Activated naive CD4-positive, alpha-beta T cell treated with anti-CD3 and anti-CD28 coated beads, Interleukin-2, amount 50 U/mL, for 24 hours (primary cell): ENCODE results near the gene ITSN1.
A peak's percentile ranks its signal among the peaks of the same experiment; 100 is the strongest.
"Not testable (repeated sequence)": the region's sequence is repeated elsewhere in the genome, so short reads cannot be mapped to it uniquely, and the experiment has no call there.

ENCODE experiments used
- H3K27ac Mint-ChIP-seq: one replicate; pipeline ENCODE4 v1.8.0; 2021; ENCODE audit warnings: mild to moderate bottlenecking, mixed read lengths
- H3K27me3 Mint-ChIP-seq: one replicate; pipeline ENCODE4 v1.8.0; 2021; ENCODE audit warnings: mixed read lengths
- H3K36me3 Mint-ChIP-seq: one replicate; pipeline ENCODE4 v1.8.0; 2021; ENCODE audit warnings: mixed read lengths
- H3K4me1 Mint-ChIP-seq: one replicate; pipeline ENCODE4 v1.8.0; 2021; ENCODE audit warnings: mixed read lengths
- H3K4me3 Mint-ChIP-seq: one replicate; pipeline ENCODE4 v1.8.0; 2021; ENCODE audit warnings: mild to moderate bottlenecking, mixed read lengths
- H3K9me3 Mint-ChIP-seq: one replicate; pipeline ENCODE4 v1.8.0; 2021; ENCODE audit warnings: mixed read lengths

The ITSN1 gene

DNA sequence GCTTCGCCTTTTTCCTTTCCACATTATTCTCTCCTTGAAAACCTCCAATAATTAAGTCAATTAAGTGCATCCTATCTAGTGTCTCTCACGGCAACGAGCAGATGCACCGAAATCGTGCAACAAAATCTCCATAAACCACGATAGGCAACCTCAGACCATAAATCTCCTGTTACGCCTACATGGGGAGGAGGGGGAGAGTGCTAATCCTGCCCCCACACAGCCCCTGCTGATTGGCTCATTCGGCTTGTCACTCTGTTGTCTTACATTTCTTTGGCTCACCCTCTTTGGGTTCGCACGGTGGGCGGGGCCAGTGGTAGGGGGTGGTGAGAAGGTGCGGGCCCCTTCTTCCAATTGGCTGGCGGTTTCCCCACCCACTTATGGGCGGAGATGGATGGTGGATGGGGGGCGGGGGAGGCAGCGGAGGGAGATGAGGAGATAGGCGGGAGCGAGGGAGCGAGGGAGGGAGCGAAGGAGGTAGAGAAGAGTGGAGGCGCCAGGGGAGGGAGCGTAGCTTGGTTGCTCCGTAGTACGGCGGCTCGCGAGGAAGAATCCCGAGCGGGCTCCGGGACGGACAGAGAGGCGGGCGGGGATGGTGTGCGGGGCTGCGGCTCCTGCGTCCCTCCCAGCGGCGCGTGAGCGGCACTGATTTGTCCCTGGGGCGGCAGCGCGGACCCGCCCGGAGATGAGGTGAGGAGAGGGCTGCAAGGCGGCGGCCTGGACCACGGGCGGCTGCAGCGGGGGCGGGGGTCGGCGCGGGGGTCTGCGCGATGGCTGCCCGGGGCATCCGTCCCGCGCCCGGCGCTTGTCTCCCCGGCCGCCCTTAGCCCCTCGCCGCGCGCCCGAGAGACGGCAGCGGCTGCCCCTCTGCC lies at the start of gene ITSN1:
Gene ITSN1, plus strand, starts transcription at position 475 of the 869 bp plus-strand sequence. CDS start 76,328 bp downstream, outside the sequence.
- Mint-ChIP-seq H3K36me3 (peaks cover 2% of the 10 kb centered on the region), H3K27me3 (peaks cover 14% of the 10 kb centered on the region), H3K4me3 (peak within 1 kb of the TSS; percentile 95), H3K27ac (peak within 1 kb of the TSS; percentile 98), H3K9me3 (no peaks in the 10 kb centered on the region), H3K4me1 (peaks cover 31% of the 10 kb centered on the region)

- H3K4me1 Mint-ChIP-seq: no peaks in the 10 kb centered on the region
- H3K27ac Mint-ChIP-seq: no peak overlapping the region
- H3K27me3 Mint-ChIP-seq: no peaks in the 10 kb centered on the region
- no peaks in the 10 kb centered on the region for H3K9me3 Mint-ChIP-seq
- H3K4me3 Mint-ChIP-seq: no peak overlapping the region
- H3K36me3 Mint-ChIP-seq: peaks cover 8% of the 10 kb centered on the region
Observed at GRCh38 chr21:33598051-33598450, 44.2 kb upstream of the ITSN1 start.

- peaks cover 5% of the 10 kb centered on the region for H3K4me1 Mint-ChIP-seq
- no peak overlapping the region for H3K4me3 Mint-ChIP-seq
- H3K27ac Mint-ChIP-seq: no peak overlapping the region
- H3K9me3 Mint-ChIP-seq: no peaks in the 10 kb centered on the region
- H3K27me3 Mint-ChIP-seq: no peaks in the 10 kb centered on the region
- peaks cover 1% of the 10 kb centered on the region for H3K36me3 Mint-ChIP-seq
Observed at GRCh38 chr21:33608559-33608958, 33.7 kb upstream of the ITSN1 start.

GRCh38 chr21:33611006-33611744 lies 31.1 kb upstream of the ITSN1 start:
- Mint-ChIP-seq H3K36me3 (peaks cover 1% of the 10 kb centered on the region), H3K27me3 (no peaks in the 10 kb centered on the region), H3K4me1 (no peaks in the 10 kb centered on the region), H3K9me3 (no peaks in the 10 kb centered on the region), H3K27ac (no peak overlapping the region), H3K4me3 (no peak overlapping the region)

DNA sequence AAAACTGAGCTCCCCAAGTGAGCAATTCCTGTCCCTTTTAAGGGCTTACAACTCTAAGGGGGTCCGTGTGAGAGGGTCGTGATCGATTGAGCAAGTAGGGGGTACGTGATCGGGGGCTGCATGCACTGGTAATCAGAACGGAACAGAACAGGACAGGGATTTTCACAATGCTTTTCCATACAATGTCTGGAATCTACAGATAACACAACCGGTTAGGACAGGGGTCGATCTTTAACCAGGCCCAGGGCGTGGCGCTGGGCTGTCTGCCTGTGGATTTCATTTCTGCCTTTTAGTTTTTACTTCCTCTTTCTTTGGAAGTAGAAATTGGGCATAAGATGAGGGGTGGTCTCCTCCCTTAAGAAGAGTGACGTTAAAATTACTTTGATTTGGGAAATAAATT lies 24.7 kb upstream of the ITSN1 start:
- not testable (repeated sequence) for H3K27me3 Mint-ChIP-seq, H3K27ac Mint-ChIP-seq, H3K4me1 Mint-ChIP-seq, H3K4me3 Mint-ChIP-seq, H3K36me3 Mint-ChIP-seq, H3K9me3 Mint-ChIP-seq

GRCh38 chr21:33618407-33618806 lies 23.9 kb upstream of the ITSN1 start:
- H3K27ac Mint-ChIP-seq: peak overlapping the region; percentile 14
- H3K4me3 Mint-ChIP-seq: no peak overlapping the region
- no peaks in the 10 kb centered on the region for H3K27me3 Mint-ChIP-seq
- peaks cover 9% of the 10 kb centered on the region for H3K36me3 Mint-ChIP-seq
- H3K9me3 Mint-ChIP-seq: no peaks in the 10 kb centered on the region
- H3K4me1 Mint-ChIP-seq: no peaks in the 10 kb centered on the region

DNA sequence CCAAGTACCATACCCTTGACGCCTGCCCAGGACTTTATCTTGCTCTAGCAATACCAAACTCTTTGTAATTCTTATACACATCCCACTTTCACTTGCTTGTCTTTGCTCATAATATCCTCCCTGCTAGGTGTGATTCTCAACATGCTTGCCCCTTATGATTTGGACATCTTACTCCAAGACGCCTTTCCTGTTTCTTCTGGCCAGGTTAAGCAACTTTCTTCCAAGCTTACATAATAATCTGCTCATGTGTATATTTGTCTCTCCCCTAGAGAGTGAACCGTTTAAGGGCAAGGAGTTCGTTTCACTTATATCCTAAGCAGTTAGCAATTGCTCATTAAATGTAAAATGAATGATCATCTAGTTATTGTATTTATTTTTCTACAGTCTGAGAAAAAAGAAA lies 22.6 kb upstream of the ITSN1 start:
- Mint-ChIP-seq H3K27me3 (no peaks in the 10 kb centered on the region), H3K9me3 (no peaks in the 10 kb centered on the region), H3K36me3 (peaks cover 11% of the 10 kb centered on the region), H3K4me1 (no peaks in the 10 kb centered on the region), H3K27ac (no peak overlapping the region), H3K4me3 (no peak overlapping the region)

DNA sequence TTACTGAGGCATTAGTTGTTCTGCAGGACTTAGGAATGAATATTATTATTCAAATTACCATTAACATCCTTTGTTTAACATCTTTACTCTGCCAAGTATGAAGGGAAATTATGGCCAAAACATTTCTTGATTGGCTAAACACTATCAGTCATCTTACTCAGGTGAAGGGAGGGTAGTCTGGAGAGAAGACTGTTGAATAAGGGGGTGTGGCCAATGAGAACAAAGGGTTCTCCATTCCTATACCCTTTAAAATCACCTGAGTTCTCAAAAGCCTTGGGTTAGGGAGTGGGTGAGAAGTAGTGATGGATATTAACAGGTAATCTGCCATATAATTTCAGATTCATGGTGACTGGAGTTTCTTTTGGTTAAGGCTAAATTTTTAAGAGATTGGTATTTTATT lies 20.0 kb upstream of the ITSN1 start:
- H3K27ac Mint-ChIP-seq: no peak overlapping the region
- H3K4me3 Mint-ChIP-seq: no peak overlapping the region
- peaks cover 3% of the 10 kb centered on the region for H3K4me1 Mint-ChIP-seq
- H3K9me3 Mint-ChIP-seq: no peaks in the 10 kb centered on the region
- H3K36me3 Mint-ChIP-seq: peaks cover 13% of the 10 kb centered on the region
- H3K27me3 Mint-ChIP-seq: no peaks in the 10 kb centered on the region

DNA sequence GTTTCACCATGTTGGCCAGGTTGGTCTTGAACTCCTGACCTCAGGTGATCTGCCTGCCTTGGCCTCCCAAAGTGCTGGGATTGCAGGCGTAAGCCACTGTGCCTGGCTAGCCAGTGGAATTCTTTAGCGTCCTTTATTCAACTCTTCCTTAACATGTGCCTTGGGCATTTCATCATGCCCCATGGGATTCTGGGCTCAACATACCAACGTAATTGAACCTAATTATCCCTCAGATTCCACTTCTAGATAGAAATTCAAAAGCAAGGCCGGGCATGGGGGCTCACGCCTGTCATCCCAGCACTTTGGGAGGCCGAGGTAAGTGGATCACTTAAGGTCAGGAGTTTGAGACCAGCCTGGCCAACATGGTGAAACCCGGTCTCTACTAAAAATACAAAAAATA lies 16.1 kb upstream of the ITSN1 start:
- H3K27ac Mint-ChIP-seq, H3K9me3 Mint-ChIP-seq, H3K27me3 Mint-ChIP-seq, H3K4me3 Mint-ChIP-seq: not testable (repeated sequence)
- H3K4me1 Mint-ChIP-seq: peaks cover 15% of the 10 kb centered on the region
- H3K36me3 Mint-ChIP-seq: peaks cover 13% of the 10 kb centered on the region

DNA sequence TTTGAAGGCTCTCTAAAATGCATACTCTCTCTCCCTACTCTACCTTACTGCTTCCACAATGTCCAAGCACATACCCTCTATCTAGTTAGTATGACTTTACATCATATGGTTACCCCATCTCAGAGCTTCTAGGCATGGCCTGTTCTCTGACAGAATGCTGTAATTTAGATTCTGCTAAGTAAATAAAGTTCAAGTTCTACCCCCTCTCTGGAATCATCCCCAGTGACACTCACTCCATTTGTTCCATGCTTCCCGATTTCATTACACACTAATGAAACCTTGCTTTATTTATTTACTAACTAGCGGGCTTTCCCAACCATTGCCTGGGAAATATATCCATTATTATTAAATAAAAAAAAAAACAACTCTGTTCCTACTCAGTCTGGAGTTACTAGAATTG lies 8.0 kb upstream of the ITSN1 start:
- peaks cover 10% of the 10 kb centered on the region for H3K36me3 Mint-ChIP-seq
- peaks cover 42% of the 10 kb centered on the region for H3K4me1 Mint-ChIP-seq
- no peaks in the 10 kb centered on the region for H3K27me3 Mint-ChIP-seq
- no peak overlapping the region for H3K27ac Mint-ChIP-seq
- H3K4me3 Mint-ChIP-seq: no peak overlapping the region
- H3K9me3 Mint-ChIP-seq: no peaks in the 10 kb centered on the region

GRCh38 chr21:33640697-33641351 lies 1.5 kb upstream of the ITSN1 start:
- H3K36me3 Mint-ChIP-seq: peaks cover 5% of the 10 kb centered on the region
- peak overlapping the region; percentile 97 for H3K27ac Mint-ChIP-seq
- H3K4me3 Mint-ChIP-seq: peak overlapping the region; percentile 95
- H3K9me3 Mint-ChIP-seq: no peaks in the 10 kb centered on the region
- H3K27me3 Mint-ChIP-seq: peaks cover 14% of the 10 kb centered on the region
- H3K4me1 Mint-ChIP-seq: peaks cover 38% of the 10 kb centered on the region

- Mint-ChIP-seq H3K9me3 (no peaks in the 10 kb centered on the region), H3K27me3 (peaks cover 14% of the 10 kb centered on the region), H3K36me3 (peaks cover 5% of the 10 kb centered on the region), H3K4me1 (peaks cover 38% of the 10 kb centered on the region), H3K4me3 (peak within 1 kb of the TSS; percentile 95), H3K27ac (peak within 1 kb of the TSS; percentile 98)
Observed at GRCh38 chr21:33641352-33642026, 812 bp upstream of the ITSN1 start, which contains the start of gene CRYZL1. CRYZL1 (minus strand) TSS chr21:33641741; CDS start chr21:33631551, 10,190 bp downstream.

- Mint-ChIP-seq H3K4me3 (peak overlapping the region; percentile 91), H3K36me3 (no peaks in the 10 kb centered on the region), H3K9me3 (no peaks in the 10 kb centered on the region), H3K4me1 (peaks cover 24% of the 10 kb centered on the region), H3K27ac (peak overlapping the region; percentile 68), H3K27me3 (peaks cover 14% of the 10 kb centered on the region)
Observed at GRCh38 chr21:33642896-33643657, 776 bp downstream of the ITSN1 start.

DNA sequence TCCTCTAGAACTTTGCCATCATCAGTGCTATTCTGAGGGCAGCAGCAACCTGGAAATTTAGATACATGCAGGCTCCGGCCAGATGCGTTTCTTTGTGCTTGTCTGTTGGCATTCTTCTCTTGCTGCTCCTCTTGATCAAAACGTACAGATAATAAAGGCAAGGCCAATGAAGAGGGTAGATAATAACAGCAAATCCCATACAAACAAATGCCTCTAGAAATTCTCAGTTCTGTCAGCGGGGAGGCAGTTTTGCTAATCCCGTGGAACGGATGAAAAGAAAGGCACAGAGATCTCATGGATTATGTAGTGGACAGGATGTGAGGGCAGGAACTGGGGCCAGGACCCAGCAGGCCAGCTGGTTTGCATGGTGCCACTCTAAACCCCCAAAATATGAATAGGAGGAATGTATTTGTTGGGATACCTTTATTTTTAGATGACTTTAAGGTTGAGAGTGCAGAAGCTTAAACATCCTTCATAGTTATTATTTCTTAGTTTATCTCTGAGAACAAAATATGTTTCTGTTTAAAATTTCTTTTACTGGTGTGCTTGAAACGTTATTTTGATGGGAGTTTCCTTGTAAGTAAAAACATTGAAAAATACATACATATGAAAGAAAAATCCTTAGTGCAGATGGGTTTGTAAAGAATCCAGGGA lies 1.5 kb downstream of the ITSN1 start:
- peaks cover 21% of the 10 kb centered on the region for H3K4me1 Mint-ChIP-seq
- H3K4me3 Mint-ChIP-seq: peak overlapping the region; percentile 91
- H3K36me3 Mint-ChIP-seq: no peaks in the 10 kb centered on the region
- peaks cover 14% of the 10 kb centered on the region for H3K27me3 Mint-ChIP-seq
- H3K27ac Mint-ChIP-seq: no peak overlapping the region
- no peaks in the 10 kb centered on the region for H3K9me3 Mint-ChIP-seq
